NT2/D1 (cell line): ENCODE measurements around the gene YIPF6.

ENCODE experiments used
- SUZ12 ChIP-seq: IDR thresholded peaks from 2 replicates; pipeline ENCODE4 v1.6.1; 2011; ENCODE audit not compliant: insufficient read length, insufficient read depth; ENCODE audit errors: extremely low read depth
- ZNF274 ChIP-seq: IDR thresholded peaks from 2 replicates; pipeline ENCODE4 v1.6.1; 2011; ENCODE audit warnings: mild to moderate bottlenecking, low read depth, low read length

- TF ChIP-seq ZNF274: no peak
- TF ChIP-seq SUZ12: no peak
Measured at GRCh38 chrX:68579810-68580209, 81.0 kb downstream of the YIPF6 start.
